ENCODE measurements around the gene SORCS1. TPM values are rescaled to one million over a fixed set of nuclear protein-coding genes. Genes with fewer than 3 reads are reported as not detected.

Gene SORCS1
- polyA plus RNA-seq, 3 donors, result 0.09 TPM; not detected in 2

DNA sequence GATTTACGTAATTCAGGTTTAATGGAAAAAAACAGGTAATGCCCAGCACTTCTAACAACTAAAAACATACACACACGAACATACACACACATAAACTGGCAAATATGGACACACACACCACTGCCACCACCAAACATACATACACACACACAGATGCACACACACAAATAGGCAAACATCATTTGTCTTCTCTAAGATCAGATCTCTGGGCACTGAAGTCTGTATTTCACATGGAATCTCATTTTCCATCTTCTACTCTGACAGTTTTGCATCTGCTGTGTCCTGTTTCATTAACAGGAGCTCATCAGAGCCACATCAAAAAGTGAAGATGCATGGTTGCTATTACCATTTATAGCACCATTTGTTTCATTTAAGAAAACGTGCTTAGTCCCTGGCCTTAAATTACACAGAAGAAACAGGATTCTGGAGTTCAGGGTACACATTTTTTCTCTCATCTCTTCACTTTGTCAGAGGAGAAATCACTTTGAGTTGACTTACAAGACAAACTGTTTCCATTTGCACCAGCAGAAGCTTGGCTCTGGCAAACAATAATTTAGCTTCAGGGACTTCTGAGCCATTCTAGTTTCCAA lies 165.3 kb downstream of the SORCS1 start:
- Histone ChIP-seq H3K36me3 (replicated peaks in 1 of 2; ENCODE audit: control insufficient read depth in 1 of 2, insufficient read depth in 2 of 2, low read length in 2 of 2) (no peaks in the 10 kb centered on the region), H3K4me2 (replicated peaks; ENCODE audit: extremely low read depth, low read length, poor library complexity, severe bottlenecking) (no peak overlapping the region), H3K27me3 (ENCODE audit: control insufficient read depth in 2 of 2, insufficient read depth in 2 of 2, low read length in 2 of 2) (no peaks in the 10 kb centered on the region), H3K9ac (ENCODE audit: insufficient read depth, low read length, poor library complexity, severe bottlenecking) (no peak overlapping the region), H4K20me1 (ENCODE audit: insufficient read depth, low read length) (no peaks in the 10 kb centered on the region), H3K4me3 (replicated peaks in 1 of 3; ENCODE audit: low read depth in 2 of 3, low read length in 3 of 3) (no peak overlapping the region), H3K27ac (ENCODE audit: low read depth in 1 of 2, low read length in 2 of 2) (no peak overlapping the region), H2AFZ (ENCODE audit: insufficient read depth, low read depth, low read length, poor library complexity, severe bottlenecking) (no peak overlapping the region), H3K79me2 (ENCODE audit: insufficient read depth, low read length) (no peaks in the 10 kb centered on the region), H3K9me3 (replicated peaks in 1 of 2; ENCODE audit: control insufficient read depth in 1 of 2, insufficient read depth in 1 of 2, low read length in 2 of 2) (no peaks in the 10 kb centered on the region), H3K4me1 (ENCODE audit: control insufficient read depth in 1 of 2, insufficient read depth in 2 of 2, low read length in 2 of 2) (peaks cover 13 to 18% of the 10 kb centered on the region in 2 donors)
- intact Hi-C loops (cut with micrococcal nuclease), result no loop called here
- H3K4me1 Mint-ChIP-seq, result peaks cover 25% of the 10 kb centered on the region
- 86% methylated on average over 3 of the region's 3 CpGs for WGBS (ENCODE audit: insufficient coverage)
- H3K36me3 Mint-ChIP-seq, result peaks cover 0 to 3% of the 10 kb centered on the region in 2 donors
- TF ChIP-seq CTCF (IDR thresholded peaks at IDR 0.05), result no peak
- peaks cover 0 to 8% (median 1%) of the 10 kb centered on the region in 3 donors for H3K27me3 Mint-ChIP-seq (ENCODE audit: low read depth in 3 of 3)
- H3K4me3 Mint-ChIP-seq, result no peak overlapping the region
- H3K9me3 Mint-ChIP-seq, result peaks cover 0 to 8% (median 1%) of the 10 kb centered on the region in 7 donors
- no peak for DNase-seq
- no peak overlapping the region for H3K27ac Mint-ChIP-seq

- Histone ChIP-seq H2AFZ (ENCODE audit: insufficient read depth, low read depth, low read length, poor library complexity, severe bottlenecking) (no peak overlapping the region), H3K79me2 (ENCODE audit: insufficient read depth, low read length) (no peaks in the 10 kb centered on the region), H3K4me3 (replicated peaks in 1 of 3; ENCODE audit: low read depth in 2 of 3, low read length in 3 of 3) (peak overlapping the region in 1 of 3 experiments; percentile 4), H3K27ac (ENCODE audit: low read depth in 1 of 2, low read length in 2 of 2) (peak overlapping the region in 1 of 2 donors; percentile 29), H3K9me3 (replicated peaks in 1 of 2; ENCODE audit: control insufficient read depth in 1 of 2, insufficient read depth in 1 of 2, low read length in 2 of 2) (no peaks in the 10 kb centered on the region), H3K36me3 (replicated peaks in 1 of 2; ENCODE audit: control insufficient read depth in 1 of 2, insufficient read depth in 2 of 2, low read length in 2 of 2) (no peaks in the 10 kb centered on the region), H3K4me2 (replicated peaks; ENCODE audit: extremely low read depth, low read length, poor library complexity, severe bottlenecking) (peak overlapping the region; percentile 45), H4K20me1 (ENCODE audit: insufficient read depth, low read length) (no peaks in the 10 kb centered on the region), H3K27me3 (ENCODE audit: control insufficient read depth in 2 of 2, insufficient read depth in 2 of 2, low read length in 2 of 2) (no peaks in the 10 kb centered on the region), H3K4me1 (ENCODE audit: control insufficient read depth in 1 of 2, insufficient read depth in 2 of 2, low read length in 2 of 2) (peaks cover 13 to 18% of the 10 kb centered on the region in 2 donors), H3K9ac (ENCODE audit: insufficient read depth, low read length, poor library complexity, severe bottlenecking) (no peak overlapping the region)
- DNase-seq, result peak; percentile 68 to 77 (median 69)
- Mint-ChIP-seq H3K9me3 (peaks cover 0 to 3% (median 0%) of the 10 kb centered on the region in 7 donors), H3K27me3 (ENCODE audit: low read depth in 3 of 3) (peaks cover 0 to 8% (median 1%) of the 10 kb centered on the region in 3 donors), H3K36me3 (peaks cover 0 to 3% of the 10 kb centered on the region in 2 donors), H3K27ac (peak overlapping the region in 3 of 7 donors; percentile 32 to 53 (median 43)), H3K4me3 (peak overlapping the region in 1 of 2 donors; percentile 70), H3K4me1 (peaks cover 25% of the 10 kb centered on the region)
- no CpG with 5 or more reads among the region's 4 CpGs for WGBS (ENCODE audit: insufficient coverage)
- TF ChIP-seq CTCF (IDR thresholded peaks at IDR 0.05), result no peak
- intact Hi-C loops (cut with micrococcal nuclease), result no loop called here
Measured at GRCh38 chr10:106997721-106998120, 166.8 kb downstream of the SORCS1 start.

All from CD14-positive monocyte (primary cell).